ENCODE data around the gene NOBOX.
A peak's percentile ranks its signal among the peaks of the same experiment; 100 is the strongest.
"Not testable (repeated sequence)": the region's sequence is repeated elsewhere in the genome, so short reads cannot be mapped to it uniquely, and the experiment has no call there.

Gene NOBOX

GRCh38 chr7:144391823-144392255 is 11.7 kb downstream of the NOBOX start:
- peak; percentile 71 for DNase-seq (ENCODE audit: low read depth, low spot score)

- no peak for DNase-seq (ENCODE audit: low read depth, low spot score)
These were observed 12.5 kb downstream of the NOBOX start for GRCh38 chr7:144391014-144391413.

- no peak for DNase-seq (ENCODE audit: low read depth, low spot score)
These were observed 13.0 kb downstream of the NOBOX start for GRCh38 chr7:144390481-144390880.

DNA sequence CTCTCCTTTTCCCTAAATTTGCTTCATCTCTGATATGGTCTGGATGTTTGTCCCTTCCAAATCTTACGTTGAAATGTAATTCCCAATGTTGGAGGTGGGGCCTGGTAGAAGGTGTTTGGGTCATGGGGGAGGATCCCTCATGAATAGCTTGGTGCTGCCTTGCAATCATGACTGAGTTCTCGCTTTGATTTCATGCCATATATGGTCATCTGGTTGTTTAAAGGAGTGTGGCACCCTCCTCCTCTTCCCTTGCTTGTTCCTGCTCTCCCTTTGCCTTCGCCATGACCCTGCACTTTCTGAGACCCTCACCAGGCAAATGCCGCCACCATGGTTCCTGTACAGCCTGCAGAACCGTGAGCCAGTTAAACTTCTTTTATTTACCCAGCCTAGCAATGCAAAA is 14.5 kb downstream of the NOBOX start:
- DNase-seq (ENCODE audit: low read depth, low spot score) = no peak

DNA sequence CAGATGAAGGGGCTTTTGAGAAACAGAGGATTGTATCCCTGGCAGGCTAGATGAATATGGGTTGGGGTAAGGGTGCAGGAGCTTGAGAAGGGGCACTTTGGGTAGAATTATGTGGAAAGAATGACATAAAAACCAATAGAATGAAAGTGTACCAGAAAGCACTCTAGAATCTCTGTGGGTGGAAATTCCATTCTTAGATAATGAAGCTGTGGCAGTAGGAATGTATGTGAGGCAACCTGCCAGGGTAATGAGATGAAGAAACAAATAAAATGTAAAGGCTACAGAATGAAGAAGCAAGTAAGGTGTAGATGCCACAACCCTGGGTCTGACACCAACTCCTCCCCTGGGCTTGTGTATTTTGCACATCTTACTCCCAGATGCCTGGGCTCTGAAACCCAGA is 16.8 kb downstream of the NOBOX start:
- peak; percentile 91 for DNase-seq (ENCODE audit: low read depth, low spot score)

DNA sequence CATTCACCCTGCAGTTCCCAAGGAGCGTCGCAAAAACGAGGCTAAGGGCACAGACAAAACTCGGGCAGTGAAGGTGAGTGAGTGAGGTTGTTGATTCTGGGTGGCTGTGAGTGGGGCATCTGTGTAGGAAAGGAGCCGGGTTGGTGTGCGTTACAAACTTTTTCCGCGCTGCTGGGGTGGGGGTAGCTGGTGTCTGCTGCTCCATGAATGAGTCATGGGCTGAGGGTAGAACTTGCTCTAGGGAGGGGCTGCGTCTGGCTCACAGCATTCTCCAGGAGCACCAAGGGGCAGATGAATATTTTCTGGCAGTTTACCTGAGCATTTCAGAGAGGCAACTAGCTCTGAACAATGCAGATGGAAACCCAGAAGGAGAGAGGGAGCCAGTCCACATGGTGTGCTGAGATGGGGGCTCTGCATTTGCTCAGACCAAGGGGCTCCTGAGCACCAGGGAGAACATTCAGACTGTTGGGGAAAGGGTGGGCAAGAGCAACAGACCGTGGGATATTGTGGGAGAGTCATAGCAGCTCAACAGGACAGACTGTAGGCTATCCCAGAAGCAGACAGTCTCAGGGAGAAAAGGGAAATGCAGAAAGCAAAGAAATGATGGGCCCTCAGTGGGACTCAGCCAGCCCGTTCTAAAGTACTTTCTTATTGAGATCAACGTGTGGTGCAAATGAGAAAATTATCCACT is 18.8 kb downstream of the NOBOX start:
- peak; percentile 89 for DNase-seq (ENCODE audit: low read depth, low spot score)

GRCh38 chr7:144384071-144384470 is 19.4 kb downstream of the NOBOX start:
- DNase-seq (ENCODE audit: low read depth, low spot score) = peak; percentile 60

DNA sequence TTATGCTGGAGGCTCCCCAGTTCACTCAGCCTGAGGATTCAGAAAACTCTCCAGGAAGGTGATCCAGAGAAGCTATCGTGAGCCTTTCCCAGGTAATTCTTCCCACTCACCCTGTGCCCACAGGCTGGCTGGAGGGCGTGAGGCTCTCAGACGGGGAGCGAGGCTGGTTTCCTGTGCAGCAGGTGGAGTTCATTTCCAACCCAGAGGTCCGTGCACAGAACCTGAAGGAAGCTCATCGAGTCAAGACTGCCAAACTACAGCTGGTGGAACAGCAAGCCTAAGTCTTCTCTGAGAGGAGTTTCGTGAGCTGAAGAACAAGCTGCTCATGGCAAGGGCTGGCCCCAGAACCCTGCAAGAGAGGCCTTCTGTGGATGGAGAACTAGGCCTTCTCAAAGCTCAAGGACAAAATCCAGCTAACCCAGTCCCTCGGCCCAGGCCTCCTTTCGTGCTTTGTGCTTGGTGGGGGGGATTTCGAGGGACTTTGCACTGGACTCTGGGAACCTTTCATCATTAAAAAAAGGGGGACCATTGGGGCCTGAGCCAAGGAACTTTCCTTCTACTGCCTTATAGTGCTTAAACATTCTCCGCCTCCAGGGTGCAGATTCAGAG is 23.6 kb downstream of the NOBOX start:
- DNase-seq (ENCODE audit: low read depth, low spot score) = no peak

- DNase-seq (ENCODE audit: low read depth, low spot score) = peak; percentile 36
These were observed 24.8 kb downstream of the NOBOX start for GRCh38 chr7:144378651-144379050.

DNA sequence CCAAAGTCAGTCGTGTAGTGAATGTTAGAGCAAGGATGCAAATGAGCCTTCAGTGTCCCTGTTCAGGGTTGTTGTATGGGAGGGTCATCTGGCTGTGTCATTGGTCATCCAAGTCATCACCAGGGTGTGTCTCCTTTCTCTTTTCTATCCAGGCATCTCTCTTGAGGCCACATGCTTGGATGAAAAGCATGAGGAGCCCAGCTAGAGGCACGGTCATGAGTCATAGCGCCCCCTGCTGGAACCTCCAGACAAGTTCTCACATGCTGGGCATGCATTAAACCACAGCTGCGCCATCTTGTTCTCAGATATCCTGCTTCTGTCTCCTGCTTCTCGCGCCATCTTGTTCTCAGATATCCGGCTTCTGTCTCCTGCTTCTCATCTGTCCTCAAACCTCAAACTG is 34.3 kb downstream of the NOBOX start:
- not testable (repeated sequence) for DNase-seq (ENCODE audit: low read depth, low spot score)

- DNase-seq (ENCODE audit: low read depth, low spot score) = not testable (repeated sequence)
These were observed 36.2 kb downstream of the NOBOX start for GRCh38 chr7:144367250-144367649.

DNA sequence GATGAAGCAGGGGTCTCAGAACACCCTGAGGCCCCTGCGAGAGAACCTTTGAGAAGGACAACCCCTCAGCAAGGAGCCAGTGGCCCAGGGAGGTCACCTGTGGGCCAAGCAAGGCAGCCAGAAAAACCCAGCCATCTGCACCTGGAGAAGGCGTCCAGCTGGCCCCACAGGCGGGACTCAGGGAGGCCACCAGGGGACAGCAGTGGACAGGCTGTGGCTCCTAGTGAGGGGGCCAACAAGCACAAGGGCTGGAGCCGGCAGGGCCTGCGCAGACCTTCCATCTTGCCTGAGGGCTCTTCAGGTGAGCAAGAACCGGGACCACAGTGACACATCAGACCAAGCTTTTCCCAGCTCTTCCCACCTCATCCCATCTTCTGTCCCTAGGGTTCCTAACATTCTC is 38.0 kb downstream of the NOBOX start:
- DNase-seq (ENCODE audit: low read depth, low spot score) = not testable (repeated sequence)

- not testable (repeated sequence) for DNase-seq (ENCODE audit: low read depth, low spot score)
These were observed 41.4 kb downstream of the NOBOX start for GRCh38 chr7:144362061-144362460.

DNA sequence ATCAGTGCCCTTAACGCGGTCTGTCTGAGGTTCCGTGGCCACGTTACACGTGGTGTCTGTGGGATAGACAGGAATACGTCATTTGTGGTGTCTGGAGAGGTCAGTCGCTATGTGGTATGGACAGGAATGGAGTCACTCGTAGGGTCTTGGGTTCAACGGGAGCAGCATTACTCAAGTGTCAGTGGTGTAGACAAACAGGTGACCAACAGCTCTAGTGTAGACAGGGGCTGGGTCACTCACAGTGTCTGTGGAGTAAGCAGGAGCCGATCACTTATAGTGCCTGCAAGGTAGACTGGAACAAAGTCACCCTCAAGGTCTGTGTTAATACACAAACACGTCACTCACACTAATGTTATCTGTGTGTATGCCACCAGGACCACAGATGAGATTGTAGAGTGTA is 46.6 kb downstream of the NOBOX start:
- not testable (repeated sequence) for DNase-seq (ENCODE audit: low read depth, low spot score)

DNA sequence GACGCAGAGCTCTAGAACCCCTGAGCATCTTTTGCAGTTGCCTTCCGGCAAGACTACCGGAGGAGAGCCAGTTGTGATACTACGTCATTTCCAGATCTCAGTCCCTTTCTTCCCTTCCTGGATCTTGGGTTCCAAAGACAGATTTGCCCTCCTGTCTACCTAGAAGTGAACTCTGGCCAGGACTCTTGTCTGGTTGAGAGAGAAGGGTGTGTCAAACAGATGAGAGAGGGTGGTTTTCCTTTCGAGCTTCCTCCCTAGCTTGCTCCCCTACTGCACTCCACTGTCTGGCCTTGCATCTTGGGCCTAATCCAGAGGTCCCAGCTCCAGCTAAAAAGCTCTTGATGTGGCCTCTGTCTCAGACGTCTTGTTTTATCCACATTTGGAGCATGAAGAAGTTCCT is 47.3 kb downstream of the NOBOX start:
- not testable (repeated sequence) for DNase-seq (ENCODE audit: low read depth, low spot score)

DNA sequence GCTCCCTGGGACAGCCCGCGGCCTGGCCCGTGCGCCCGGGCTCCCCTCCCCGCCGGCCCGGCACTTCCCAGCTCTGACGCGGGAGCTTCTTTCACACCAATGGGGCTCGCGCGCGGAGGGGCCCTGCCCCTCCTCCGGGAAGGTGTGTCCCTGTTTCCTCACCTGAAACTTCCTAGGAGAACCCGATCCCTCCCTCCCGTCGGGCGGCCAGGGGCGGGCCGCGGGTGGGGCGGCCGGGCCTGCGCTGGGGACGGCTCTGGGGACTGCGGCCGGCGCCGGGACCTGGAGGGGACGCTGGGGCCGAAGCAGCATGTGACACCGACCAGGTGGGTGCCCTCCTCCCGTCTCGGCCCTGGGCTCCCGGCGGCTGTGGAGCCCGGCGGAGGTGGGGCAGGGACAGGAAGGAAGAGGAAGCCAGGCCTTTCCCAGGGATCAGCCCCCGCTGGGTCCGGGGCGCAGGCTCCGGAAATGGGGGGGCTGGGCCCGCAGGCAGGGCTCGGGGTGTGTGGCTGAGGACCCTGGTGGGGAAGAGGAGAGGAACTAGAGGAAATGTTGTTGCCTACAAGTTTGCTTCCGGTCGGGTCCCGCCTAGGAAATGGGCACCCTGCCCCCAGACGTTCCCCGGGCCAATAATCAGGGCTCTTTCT is 48.2 kb downstream of the NOBOX start, which contains the start of gene ARHGEF5:
Gene ARHGEF5, plus strand, starts transcription at position 227 of the 647 bp plus-strand sequence. CDS start 7,268 bp downstream, outside the sequence.
- DNase-seq (ENCODE audit: low read depth, low spot score) = not testable (repeated sequence)

DNA sequence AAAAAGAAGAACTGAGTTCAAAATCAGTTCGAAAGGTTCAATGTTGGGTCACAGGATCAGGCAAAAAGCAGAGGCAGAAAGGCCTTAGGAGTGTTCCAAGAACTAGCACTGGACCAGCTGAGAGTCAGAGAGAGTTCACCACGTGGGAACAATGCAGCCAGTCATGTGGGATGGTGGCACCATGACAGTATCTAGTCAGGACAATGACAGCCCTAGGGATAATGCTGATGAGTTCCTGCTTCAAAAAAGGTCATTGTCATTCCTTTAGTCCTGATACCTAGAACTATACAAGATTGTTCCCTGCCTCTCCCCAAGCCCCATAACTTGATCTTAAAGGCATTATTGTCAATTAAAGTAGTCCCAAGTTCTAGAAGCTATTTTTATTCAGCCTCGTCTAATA is 51.8 kb downstream of the NOBOX start:
- DNase-seq (ENCODE audit: low read depth, low spot score) = not testable (repeated sequence)

DNA sequence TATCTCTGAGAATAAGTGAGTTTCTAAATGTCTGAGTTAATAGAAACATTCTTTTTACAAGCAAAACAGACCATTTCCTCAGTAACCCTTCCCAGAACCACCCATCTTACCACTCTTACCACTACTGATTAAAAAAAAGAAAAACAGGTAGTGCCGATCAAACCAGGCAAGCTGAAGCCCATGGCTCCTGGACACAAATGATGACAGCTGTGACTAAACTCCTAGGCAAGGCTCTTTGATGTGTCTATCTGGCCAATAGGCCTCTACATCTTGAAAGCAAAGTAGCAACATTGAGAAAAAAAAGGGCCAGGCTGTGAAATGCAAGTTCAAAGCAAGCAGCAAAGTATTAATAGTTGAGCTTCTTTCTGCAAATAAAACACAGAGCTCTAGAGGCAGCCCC is 54.9 kb downstream of the NOBOX start:
- not testable (repeated sequence) for DNase-seq (ENCODE audit: low read depth, low spot score)

Measured in astrocyte of the hippocampus (primary cell).